Activated CD4-positive, alpha-beta T cell treated with anti-CD3 and anti-CD28 coated beads, Interleukin-2, amount 50 U/mL, for 1 hour (primary cell): ENCODE data around the gene UNK.
A peak's percentile ranks its signal among the peaks of the same experiment; 100 is the strongest.
"Not testable (repeated sequence)": the region's sequence is repeated elsewhere in the genome, so short reads cannot be mapped to it uniquely, and the experiment has no call there.

Experiments used
- DNase-seq: peaks from one replicate; pipeline ENCODE4 v3.0.0-alpha.2; 2020

Gene UNK

DNA sequence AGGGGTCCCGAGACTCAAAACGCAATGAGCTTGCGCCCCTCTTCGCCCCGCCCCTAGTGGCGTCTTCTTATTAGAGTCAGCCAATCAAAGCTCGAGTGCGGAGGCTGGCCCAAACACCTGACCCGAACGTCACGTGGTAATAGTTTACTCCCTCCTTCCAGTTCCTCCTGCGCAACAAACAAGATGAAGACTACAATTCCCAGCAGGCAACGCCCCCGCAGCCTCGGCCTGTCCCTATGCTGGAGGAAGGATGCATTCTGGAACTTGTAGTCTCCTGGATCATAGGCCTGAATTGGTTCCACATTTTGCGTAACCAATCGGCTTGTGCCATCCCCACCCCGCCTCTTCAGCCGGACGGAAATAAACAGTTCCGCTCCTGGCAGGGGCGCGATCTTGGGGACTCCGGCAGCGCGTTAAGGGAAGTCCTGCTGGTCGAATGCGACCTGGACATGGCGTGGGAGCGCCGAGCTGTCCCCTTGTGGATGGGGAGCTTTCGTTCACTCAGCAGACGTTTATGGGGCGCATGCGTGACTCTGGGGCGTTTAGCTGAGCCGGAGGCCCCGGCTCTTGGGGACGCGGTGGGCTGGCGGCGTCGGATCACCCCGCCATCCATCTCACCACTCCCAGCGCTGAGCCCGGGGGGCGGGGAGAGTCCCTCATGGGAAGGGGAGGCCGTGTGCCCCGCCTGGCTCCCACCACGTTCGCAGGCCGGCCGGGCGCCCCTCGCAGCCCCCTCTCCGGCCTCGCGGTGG lies 70.9 kb downstream of the UNK start, which contains the start of gene WBP2:
Gene WBP2, minus strand, starts transcription at position 26 of the 752 bp plus-strand sequence. CDS start 38 bp downstream, outside the sequence.
- DNase-seq, result peak; percentile 96

DNA sequence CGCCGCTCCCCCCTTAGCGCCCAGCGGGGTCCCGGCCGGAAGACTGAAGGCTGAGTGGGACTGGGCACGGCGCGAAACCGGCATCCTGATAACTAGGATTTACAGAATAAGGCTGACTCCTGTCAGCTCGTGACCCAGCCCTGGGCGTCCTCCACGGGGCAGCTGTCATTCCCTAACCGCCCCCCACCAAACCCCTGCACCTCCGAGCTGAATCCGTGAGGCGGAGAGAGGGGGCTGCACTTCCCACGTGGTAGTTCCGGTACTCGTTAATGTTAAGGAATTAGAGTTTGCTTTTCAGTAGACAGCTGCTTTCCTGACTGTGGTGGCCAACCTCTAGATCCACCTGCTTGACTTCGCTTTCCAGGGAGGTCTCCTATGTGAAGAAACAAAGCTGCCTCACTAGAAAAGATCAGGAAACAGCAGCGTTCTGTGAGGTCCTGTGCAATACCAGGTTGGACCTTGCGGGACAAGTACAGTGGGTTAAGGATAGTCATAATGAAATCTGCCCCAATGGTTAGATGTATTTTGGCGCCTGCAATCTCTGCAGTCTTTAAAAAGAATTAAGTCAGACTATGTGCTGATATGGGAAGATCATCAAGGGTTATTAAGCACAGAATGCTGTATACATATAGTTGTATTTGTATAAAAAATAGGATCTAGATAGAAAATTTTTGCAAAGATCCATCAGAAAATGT lies 71.6 kb downstream of the UNK start:
- DNase-seq, result no peak

DNA sequence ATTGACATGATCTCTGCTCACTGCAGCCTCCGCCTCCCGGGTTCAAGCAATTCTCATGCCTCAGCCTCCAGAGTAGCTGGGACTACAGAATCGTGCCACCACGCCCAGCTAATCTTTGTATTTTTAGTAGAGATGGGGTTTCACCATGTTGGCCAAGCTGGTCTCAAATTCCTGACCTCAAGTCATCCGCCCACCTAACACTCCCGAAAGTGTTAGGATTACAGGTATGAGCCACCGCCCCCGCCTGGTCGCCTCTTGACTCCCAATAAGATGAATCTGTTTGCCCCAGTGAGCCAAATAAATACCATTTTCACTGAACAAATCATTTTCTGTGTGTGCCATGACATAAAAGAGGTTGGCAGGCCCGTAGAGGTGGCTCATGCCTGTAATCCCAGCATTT lies 74.8 kb downstream of the UNK start:
- DNase-seq, result not testable (repeated sequence)

DNA sequence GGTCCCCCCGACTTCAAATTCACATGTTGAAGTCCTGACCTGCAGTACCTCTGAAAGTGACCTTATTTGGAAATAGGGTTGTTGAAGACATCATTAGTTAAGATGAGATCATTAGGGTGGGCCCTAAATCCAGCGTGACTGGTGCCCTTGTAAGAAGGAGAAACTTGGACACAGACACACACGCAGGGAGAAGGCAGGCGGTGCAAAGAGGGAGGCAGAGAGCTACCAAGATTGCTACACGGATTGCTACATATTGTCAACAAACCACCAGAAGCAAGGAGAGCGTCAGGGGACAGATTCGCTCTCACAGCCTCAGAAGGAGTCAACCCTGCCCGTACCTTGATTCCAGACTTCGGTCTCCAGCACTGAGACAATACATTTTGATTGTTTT lies 77.3 kb downstream of the UNK start:
- no peak for DNase-seq

DNA sequence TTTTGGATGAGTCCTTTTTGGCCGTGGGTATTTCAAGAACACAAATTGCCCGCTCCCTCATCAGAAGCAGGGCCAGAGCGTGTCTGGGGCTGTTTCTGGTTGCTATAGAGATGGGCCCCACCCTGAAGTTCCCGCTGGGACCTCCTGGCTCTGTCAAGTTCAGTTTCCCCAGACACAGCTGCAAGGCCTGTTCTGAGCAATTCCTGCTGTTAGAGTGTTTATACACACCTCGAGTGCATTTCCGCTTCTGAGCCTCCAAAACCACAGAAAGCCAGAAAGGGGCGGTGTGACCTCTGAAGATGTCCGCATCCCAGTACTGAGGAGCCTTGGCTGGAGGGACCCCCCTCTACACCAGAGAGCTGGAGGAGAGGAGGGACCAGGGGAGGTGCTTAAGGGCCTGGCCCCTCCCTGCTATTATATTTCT lies 79.9 kb downstream of the UNK start:
- DNase-seq, result no peak

DNA sequence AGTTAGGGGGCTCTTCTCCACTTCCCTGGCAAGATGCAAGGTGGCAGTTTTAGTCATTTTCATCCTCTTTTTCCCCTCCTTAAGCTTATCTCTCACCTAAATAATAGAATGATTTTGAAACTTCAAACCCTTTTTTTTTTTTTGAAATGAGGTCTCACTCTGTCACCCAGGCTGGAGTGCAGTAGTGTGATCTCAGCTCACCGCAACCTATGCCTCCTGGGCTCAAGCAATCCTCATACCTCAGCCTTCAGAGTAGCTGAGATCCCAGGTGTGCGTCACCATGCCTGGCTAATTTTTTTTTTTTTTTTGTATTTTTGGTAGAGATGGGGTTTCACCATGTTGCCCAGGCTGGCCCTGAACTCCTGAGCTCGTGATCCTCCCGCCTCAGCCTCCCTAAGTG lies 80.3 kb downstream of the UNK start:
- DNase-seq, result not testable (repeated sequence)

DNA sequence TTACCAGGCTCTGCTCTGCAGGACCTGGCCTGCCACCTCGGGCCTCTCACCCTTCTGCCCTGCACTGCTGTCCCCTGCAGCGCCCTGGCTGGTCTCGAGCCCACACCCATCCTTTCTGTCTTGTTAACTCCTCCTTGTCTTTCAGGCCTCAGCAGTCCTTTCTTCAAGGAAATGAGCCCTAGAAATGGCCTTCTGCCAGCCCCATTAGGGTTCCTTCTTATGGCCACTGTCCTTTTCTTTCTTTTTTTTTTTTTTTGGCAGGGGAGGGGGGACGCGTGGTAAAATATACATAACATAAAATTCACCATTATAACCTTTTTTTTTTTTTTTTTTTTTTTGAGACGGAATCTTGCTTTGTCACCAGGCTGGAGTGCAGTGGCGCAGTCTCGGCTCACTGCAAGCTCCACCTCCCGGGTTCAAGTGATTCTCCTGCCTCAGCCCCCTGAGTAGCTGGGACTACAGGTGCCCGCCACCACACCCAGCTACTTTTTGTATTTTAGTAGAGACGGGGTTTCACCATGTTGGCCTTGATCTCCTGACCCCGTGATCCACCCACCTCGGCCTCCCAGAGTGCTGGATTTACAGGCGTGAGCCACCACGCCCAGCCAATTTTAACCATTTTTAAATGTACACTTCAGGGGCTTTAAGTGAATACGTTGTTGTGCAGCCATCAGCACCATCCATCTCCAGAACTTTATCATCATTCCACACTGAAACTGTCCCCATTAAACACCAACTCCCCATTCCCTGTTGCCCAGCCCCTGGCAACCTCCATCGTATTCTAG lies 81.0 kb downstream of the UNK start:
- DNase-seq, result not testable (repeated sequence)

DNA sequence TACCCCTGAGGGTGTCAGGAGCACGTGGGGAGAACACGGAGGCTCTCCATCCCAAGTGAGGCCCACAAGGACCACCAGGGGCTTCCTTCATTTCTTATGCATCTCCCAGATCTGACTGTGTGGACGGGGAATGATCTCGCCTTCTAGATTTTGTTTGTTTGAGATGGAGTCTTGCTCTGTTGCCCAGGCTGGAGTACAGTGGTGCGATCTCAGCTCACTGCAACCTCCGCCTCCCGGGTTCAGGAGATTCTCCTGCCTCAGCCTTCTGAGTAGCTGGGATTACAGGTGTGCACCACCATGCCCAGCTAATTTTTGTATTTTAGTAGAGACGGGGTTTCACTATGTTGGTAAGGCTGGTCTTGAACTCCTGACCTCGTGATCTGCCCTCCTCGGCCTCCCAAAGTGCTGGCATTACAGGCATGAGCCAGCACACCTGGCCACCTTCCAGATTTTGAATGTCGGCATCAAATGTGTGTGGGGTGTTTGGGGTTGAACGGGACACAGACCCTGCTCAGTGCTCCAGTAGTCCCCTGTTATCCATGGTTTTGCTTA lies 84.2 kb downstream of the UNK start:
- not testable (repeated sequence) for DNase-seq

DNA sequence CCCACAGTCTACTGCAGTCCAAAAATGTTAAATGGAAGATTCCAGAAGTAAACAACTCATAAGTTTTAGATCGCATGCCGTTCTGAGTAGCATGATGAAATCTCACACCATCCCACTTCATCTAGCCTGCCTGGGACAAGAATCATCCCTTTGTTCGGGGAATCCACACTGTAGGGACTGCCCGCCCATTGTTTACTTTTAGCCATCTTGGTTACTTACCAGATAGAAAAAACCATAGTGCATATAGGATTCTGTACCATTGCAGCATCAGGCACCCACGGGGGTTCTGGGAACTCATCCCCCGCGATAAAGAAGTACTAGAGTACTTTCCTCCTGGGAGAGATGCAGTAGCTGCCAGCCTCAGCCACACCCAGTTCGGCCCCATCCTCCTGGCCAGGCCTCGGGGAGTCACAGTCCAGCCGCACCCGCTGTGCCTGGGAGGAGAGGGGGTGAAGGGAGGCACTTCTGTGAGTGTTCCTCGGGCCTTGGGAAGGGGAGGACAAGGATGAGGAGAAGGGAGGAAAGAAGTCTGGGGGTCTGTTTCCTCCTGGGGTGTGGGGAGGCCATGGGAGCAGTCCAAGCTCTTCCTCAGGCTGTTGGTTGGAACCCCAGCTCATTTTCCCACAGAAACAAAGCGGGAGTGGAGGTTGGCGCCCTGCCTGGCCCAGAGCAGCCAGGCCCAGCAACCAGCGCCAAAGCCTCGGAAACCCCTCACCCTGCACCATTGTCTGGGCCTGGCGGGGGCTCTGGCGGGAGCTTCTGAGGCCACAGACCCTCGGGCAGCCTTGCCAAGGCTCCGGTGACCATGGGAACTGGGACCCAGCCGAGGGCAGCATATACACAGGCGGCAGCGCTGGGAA lies 84.9 kb downstream of the UNK start:
- no peak for DNase-seq

DNA sequence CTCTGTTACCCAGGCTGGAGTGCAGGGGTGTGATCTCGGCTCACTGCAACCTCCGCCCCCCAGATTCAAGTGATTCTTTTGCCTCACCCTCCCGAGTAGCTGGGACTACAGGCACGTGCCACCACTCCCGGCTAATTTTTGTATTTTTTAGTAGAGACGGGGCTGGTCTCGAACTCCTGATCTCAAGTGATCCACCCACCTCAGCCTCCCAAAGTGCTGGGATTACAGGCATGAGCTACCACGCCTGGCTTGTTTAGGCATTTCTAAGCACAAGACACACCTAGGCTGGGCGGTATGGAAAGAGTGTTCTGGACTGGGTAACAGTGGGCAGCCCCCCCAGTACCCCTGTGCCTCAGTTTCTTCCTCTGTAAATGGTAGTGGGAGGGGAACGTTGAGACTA lies 85.6 kb downstream of the UNK start:
- DNase-seq, result not testable (repeated sequence)

DNA sequence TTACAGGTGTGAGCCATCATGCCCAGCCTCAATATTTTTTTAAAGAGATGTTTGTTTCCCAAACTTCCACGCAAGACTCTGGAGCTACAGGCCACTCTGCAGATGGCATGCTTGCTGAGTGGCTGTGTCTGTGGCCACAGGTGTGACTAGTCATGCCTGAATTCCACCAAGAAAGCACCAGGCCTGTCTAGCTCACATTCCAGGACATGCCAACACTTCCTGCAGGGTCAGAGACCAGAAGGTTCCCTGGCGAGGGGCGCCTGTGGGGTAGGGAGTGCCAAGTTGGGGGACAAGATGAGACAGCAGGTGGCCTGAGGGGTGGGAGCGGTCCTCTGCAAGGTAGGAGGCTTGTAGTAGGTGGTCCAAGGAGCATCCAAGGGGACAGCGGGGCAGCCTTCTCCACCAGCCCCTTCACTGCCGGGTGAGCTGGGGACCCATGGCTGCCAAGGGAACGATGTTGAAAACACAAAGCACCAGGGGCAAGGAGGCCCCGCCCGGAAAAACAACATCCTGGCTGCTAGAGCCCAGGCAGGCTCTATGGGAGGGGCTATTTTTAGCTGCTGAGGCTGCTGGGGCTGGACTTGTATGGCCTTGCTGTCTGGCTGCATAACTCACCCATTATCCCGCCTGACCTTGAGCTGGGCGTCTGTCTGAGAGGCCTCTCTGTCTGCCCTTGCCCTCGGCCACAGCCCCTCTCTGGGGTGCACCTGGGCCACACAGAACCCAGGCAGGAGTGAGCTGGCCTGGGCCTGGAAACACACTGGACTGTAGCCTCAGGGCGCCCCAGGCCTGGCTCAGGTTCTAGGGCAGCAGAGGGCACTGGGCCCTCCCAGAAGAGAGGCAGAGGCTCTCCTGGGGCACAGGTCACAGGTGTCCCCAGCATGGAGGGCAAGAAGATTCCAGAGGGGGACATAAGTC lies 88.1 kb downstream of the UNK start:
- DNase-seq, result peak; percentile 71

DNA sequence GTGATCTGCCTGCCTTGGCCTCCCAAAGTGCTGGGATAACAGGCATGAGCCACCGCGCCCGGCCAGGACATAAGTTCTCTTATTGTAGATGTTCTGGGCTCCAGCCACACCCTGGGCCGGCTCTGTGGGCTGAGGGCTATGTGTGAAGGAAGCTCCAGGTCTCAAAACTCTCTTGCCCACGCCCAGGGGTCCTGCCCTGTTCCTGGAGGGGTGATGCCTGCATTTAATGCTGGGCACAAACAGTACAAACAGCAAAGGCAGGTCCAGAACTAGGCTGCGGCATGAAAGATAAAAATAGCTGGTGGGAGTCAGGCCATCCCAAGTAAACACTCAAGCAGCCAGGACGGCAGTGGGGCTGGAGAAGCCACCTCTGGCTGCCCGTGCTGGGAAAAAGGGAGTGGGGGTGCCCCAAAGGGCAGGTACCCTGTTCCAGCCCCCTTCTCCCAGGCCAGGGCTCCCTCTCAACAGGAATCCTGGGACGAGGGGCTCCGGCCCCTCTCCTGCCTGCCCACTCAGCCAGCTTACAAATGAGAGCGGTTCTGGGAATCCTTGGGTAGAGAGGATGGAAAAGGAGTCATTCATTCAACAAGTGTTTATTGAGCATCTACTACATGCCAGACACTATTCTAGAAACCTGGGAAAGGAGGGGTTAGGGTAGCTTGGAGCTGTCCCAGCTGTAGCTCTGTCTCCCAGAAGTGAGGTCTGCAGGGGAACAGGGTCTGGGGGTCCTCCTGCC lies 89.1 kb downstream of the UNK start:
- DNase-seq, result no peak

DNA sequence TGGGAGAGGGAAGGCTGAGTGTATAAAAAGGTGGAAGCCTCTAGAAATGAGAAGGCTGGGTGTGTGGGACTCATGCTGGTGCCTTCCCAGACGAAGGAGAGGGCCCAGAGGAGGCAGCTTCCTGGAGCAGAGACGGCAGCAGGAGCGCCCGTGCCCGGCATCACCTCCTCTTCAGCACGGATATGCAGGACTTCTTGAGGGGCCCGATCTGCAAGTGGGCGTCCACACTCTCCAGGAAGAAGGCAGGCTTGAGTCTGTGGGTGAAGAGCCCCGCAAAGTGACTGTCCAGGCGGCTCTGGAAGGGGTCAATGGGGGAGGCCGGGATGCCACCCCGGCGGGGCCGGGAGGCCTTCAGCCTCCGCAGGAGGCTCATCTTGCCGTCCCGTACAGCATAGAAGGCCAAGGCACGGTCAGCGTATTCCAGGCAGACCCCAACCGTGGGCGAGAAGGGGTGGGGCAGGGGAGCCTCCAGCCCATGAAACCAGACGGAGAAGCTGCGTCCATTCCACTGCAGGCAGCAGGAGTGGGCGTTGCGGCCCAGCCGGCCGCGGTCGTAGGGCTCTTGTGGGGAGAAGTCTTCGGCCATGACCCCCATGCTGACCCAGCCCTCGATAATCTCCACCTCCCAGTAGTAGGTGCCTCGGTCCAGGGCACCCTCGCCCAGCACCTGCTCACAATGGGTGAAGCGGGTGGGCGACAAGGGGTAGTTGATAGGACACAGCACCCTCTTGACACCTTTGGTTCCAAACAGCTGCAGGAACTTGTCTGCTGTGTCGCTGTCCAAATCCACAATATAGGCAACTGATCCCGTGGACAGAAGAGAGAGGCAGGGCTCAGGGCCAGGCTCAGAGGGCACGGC lies 89.9 kb downstream of the UNK start:
- DNase-seq, result no peak
